Stimulated activated CD8-positive, alpha-beta memory T cell treated with anti-CD3 and anti-CD28 coated beads, Interleukin-15, amount 100 ng/mL, for 1 hour (primary cell): ENCODE data around the gene TSC1.
"Not testable (repeated sequence)": the region's sequence is repeated elsewhere in the genome, so short reads cannot be mapped to it uniquely, and the experiment has no call there.

Source experiments
- DNase-seq: peaks from one replicate; pipeline ENCODE4 v3.0.0-alpha.2; 2020; ENCODE audit warnings: low read depth

TSC1 gene

DNA sequence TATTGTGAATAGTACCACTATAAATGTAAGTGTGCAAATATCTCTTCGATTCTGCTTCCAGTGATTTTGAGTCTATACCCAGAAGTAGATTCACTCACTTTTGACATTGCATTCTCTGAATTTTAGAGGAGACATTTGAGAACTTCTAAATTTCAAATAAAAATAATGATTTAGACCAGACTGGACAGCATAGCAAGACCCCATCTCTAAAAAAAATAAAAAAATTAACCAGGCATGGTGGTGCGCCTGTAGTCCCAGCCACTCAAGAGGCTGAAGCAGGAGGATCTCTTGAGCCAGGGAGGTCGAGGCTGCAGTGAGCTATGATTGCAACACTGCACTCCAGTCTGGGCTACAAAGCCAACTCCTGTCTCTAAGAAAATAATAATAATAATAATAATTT, 32.2 kb upstream of the TSC1 start:
- DNase-seq, result no peak

DNA sequence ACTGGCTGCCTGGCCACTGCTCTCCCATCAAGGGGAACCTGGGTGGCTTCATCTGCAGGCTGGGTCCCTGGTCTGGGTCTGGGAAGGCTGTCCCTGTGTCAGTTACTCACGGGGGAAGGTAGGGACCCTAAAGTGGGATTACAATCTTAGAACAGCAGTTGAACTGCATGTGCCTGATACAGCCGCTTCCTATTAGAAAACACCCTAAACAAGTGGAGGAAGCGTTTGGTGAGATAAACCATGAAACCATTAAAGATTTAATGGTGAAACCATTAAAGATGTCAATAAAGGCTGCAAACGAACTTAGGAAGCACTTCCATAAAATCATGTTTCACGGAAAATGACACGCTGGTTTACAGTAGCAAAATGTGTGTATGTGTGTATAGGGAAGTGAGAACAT, 31.5 kb upstream of the TSC1 start:
- DNase-seq, result no peak

- no peak for DNase-seq
Measured at GRCh38 chr9:132973713-132974112, 29.3 kb upstream of the TSC1 start.

GRCh38 chr9:132973166-132973565, 28.8 kb upstream of the TSC1 start:
- DNase-seq, result no peak

- DNase-seq, result no peak
Measured at GRCh38 chr9:132970324-132971062, 26.1 kb upstream of the TSC1 start.

DNA sequence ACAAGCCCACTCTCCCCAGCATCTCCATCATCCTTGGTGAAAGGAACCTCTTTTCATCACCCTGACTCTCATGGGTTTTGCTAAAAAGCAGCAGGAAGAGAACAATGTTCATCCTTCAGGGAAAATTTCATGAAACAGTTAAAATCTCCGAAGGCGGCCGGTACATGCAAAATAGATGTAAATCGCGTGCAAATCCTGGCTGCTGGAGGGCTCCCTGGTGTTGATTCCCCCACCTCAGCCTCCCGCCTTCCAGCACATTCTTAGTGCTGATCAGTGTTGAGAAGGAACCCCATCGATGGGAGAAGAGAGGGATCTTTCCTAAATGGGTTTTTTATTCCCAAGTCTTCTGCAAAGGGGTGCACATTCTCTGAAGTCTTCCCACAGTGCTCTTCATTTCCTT, 25.4 kb upstream of the TSC1 start:
- no peak for DNase-seq

- not testable (repeated sequence) for DNase-seq
Measured at GRCh38 chr9:132967908-132968307, 23.5 kb upstream of the TSC1 start.

- no peak for DNase-seq
Measured at GRCh38 chr9:132965478-132965877, 21.1 kb upstream of the TSC1 start.

DNA sequence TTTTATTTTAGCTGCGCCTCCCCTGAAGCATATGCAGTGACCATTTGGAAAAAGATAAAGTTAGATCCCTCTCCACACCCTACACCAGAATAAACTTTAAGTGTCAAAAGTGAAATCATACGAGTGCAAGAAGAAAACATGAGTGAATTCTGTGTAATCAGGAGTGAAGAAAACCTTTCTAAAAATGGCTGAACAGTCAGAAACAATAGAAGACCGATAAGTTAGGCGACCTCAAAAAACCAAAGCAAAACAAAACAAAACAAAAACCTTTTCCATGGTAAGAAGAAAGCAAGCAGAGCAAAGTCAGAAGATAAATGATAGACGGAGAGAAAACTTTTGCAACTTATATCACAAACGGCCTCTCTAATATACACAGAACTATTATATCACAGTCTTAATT, 16.6 kb upstream of the TSC1 start:
- DNase-seq, result no peak

DNA sequence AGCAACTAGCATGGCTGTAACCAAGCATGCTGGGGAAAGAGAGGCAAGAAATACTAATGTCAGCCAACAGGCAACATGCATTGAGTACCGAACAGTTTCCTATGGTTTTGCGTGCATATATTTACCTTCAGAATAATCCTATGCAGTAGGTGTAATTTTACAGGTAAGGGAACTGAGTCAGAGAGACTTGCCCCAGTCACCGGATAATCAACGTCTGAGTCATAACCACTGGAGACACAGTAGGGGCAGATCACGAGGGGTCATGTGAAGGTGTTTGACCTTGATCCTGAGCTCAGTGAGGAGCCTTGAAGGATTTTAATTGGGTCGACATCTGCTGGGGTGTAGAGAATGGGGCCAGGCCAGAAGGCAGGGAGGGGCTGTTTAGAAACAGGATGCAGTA, 13.4 kb upstream of the TSC1 start:
- DNase-seq, result no peak

DNA sequence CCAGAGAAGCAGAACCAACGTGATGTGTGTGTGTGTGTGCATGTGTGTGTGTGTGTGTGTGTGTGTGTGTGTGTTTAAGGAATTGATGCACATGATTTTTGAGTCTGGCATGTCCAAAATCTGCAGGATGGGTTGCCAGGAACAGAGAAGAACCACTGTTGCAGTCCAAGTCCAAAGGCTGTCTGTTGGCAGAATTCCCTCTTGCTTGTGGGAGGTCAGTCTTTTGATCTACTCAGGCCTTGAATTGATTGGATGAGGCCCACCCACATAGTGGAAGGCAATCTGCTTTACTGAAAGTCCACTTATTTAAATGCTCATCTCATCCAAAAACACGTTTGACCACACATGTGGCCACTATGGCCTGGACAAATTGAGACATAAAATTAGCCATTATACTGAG, 11.4 kb upstream of the TSC1 start:
- DNase-seq, result no peak

DNA sequence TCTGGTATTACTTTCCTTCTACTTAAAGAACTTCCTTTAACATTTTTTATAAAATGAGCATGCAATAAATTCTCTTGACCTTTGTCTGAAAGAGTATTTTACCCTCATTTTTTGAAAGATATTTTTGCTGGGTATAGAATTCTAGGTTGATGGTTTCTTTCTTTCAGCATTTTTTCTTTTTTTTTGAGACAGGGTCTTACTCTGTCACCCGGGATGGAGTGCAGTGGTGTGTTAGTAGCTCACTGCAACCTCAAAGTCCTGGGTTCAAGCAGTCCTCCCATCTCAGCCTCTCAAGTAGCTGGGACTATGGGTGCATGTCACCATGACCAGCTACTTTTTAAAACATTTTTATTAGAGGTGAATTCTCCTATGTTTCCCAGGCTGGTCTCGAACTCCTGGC, 10.7 kb upstream of the TSC1 start:
- DNase-seq, result no peak

GRCh38 chr9:132949709-132950108, 5.3 kb upstream of the TSC1 start:
- DNase-seq, result no peak

DNA sequence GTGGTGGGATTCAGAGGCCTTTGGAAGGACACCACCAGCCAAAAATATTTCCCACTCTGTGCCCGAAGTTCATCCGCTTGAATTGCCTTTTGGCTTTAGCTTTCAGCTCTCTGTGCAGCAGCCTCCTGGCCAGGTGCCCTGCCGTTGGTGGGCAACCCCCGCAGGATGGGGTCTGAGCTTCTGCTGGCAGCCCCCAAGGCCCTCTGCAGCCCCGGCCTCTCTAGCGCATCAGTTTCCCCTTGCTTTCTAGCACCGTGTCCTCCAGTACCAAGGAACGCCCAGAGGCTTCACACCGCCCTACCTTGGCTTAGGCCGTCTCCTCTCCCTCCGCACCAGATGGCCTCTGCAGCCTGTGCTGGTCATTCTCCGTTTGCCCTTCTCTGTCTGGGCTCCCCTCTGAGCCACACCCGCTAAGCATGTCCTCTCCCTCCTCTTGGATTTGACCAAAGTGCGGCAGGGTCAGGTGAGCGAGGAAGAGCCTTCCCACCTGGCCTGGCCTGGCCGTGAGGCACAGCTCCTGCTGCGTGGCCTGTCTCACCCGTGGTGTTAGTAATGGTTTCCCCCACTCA, 4.2 kb upstream of the TSC1 start:
- no peak for DNase-seq

- no peak for DNase-seq
Measured at GRCh38 chr9:132947756-132948155, 3.3 kb upstream of the TSC1 start.

- DNase-seq, result no peak
Measured at GRCh38 chr9:132946631-132947295, 2.3 kb upstream of the TSC1 start.

DNA sequence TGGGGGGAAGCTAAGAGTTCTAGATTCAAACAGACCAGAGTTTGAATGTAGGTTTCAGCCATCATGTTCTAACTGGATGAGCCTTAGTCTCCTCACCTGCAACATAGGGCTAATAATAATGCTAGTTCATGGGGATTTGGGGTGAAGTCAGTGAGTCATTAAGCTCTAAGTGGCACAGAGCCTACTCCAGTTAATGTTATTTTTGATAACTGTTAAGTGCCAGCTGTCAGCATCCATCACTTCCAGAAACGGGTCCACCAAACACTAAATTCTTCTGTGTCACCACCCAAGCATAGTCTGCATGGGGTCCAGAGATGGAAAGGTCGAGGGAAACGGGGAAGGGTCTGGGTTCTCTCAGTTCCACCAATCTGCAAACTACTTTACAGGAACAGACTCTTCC, 1.8 kb upstream of the TSC1 start:
- no peak for DNase-seq

- no peak for DNase-seq
Measured at GRCh38 chr9:132945186-132946130, 1.0 kb upstream of the TSC1 start.

- no peak for DNase-seq
Measured at GRCh38 chr9:132943651-132944293, 644 bp downstream of the TSC1 start.

- DNase-seq, result no peak
Measured at GRCh38 chr9:132942541-132943182, 1.8 kb downstream of the TSC1 start.

GRCh38 chr9:132939169-132939568, 5.2 kb downstream of the TSC1 start:
- DNase-seq, result no peak
